ENCODE measurements around the gene UNC5C.

- no peak for TF ChIP-seq CTCF (IDR thresholded peaks at IDR 0.05)
- TF ChIP-seq POLR2A (IDR thresholded peaks at IDR 0.05; ENCODE audit: low read depth): no peak
- TF ChIP-seq EP300 (IDR thresholded peaks at IDR 0.05): no peak
Measured at GRCh38 chr4:95524729-95525128, 24.0 kb downstream of the UNC5C start.
